Naive thymus-derived CD4-positive, alpha-beta T cell (primary cell): ENCODE results near the gene WFIKKN1. TPM values are rescaled to one million over a fixed set of nuclear protein-coding genes. Genes with fewer than 3 reads are reported as not detected.

Experiments used
- ATAC-seq: fragments of 150-1000 bp; cut with Tn5 transposase; 2 replicates; pipeline ENCODE4 v1.10.0; 2021; ENCODE audit warnings: mild to moderate bottlenecking, moderate library complexity
- CTCF ChIA-PET: fragments of 350-600 bp; sonication (Branson Sonifier 250); formaldehyde crosslinking; loops from one replicate; lab custom pipeline; 2021; ENCODE audit warnings: antibody characterized with exemption; lab: Charles Lee
- POLR2A ChIA-PET: fragments of 350-600 bp; sonication (Branson Sonifier 250); formaldehyde crosslinking; loops from one replicate; lab custom pipeline; 2021; ENCODE audit warnings: antibody characterized with exemption, inconsistent platforms; lab: Charles Lee
- DNase-seq, 9 donors: peaks; one replicate each; pipeline versions ENCODE4 v3.0.0 to v3.0.0-alpha.2; 2020 to 2022; ENCODE audit warnings: mixed read lengths in 1 of 9
- H3K27ac ChIP-seq: one replicate; pipeline ENCODE4 v1.7.0; 2013; ENCODE audit warnings: mild to moderate bottlenecking, low read depth, low read length, moderate library complexity
- H3K27me3 ChIP-seq, 2 donors: one replicate each; pipeline ENCODE4 v1.7.0; 2013; ENCODE audit warnings: low read length in 2 of 2, mild to moderate bottlenecking in 2 of 2, moderate library complexity in 2 of 2; ENCODE audit not compliant: control insufficient read depth in 2 of 2, insufficient read depth in 2 of 2
- H3K36me3 ChIP-seq, 3 experiments: 1 replicate in 2 of 3; 2 replicates in 1 of 3; pipeline ENCODE4 v1.7.0; 2013; ENCODE audit warnings: low read length in 3 of 3, mild to moderate bottlenecking in 3 of 3, moderate library complexity in 1 of 3; ENCODE audit not compliant: insufficient read depth in 3 of 3, control insufficient read depth in 2 of 3
- H3K4me1 ChIP-seq, 2 donors: one replicate each; pipeline ENCODE4 v1.7.0; 2013; ENCODE audit warnings: low read length in 2 of 2, mild to moderate bottlenecking in 2 of 2, moderate library complexity in 1 of 2; ENCODE audit not compliant: control insufficient read depth in 2 of 2, insufficient read depth in 2 of 2
- H3K4me3 ChIP-seq: 2 replicates; pipeline ENCODE4 v1.7.0; 2013; ENCODE audit warnings: mild to moderate bottlenecking, low read length
- H3K9me3 ChIP-seq, 3 experiments: 1 replicate in 2 of 3; 2 replicates in 1 of 3; pipeline ENCODE4 v1.7.0; 2013; ENCODE audit warnings: low read length in 3 of 3; ENCODE audit not compliant: control insufficient read depth in 2 of 3
- H3K27ac Mint-ChIP-seq, 9 donors: one replicate each; pipeline ENCODE4 v1.8.0; 2020 to 2022; ENCODE audit warnings: mixed read lengths in 9 of 9, mild to moderate bottlenecking in 8 of 9, moderate library complexity in 5 of 9, inconsistent platforms in 2 of 9
- H3K27me3 Mint-ChIP-seq, 5 donors: one replicate each; pipeline ENCODE4 v1.8.0; 2021 to 2022; ENCODE audit warnings: mixed read lengths in 5 of 5, mild to moderate bottlenecking in 1 of 5
- H3K36me3 Mint-ChIP-seq, 5 donors: one replicate each; pipeline ENCODE4 v1.8.0; 2020 to 2022; ENCODE audit warnings: mixed read lengths in 5 of 5, mild to moderate bottlenecking in 3 of 5, inconsistent platforms in 1 of 5
- H3K4me1 Mint-ChIP-seq, 7 donors: one replicate each; pipeline ENCODE4 v1.8.0; 2020 to 2022; ENCODE audit warnings: mixed read lengths in 7 of 7, mild to moderate bottlenecking in 3 of 7, inconsistent platforms in 1 of 7
- H3K4me3 Mint-ChIP-seq, 10 donors: one replicate each; pipeline ENCODE4 v1.8.0; 2020 to 2022; ENCODE audit warnings: mild to moderate bottlenecking in 10 of 10, mixed read lengths in 10 of 10, moderate library complexity in 6 of 10, inconsistent platforms in 2 of 10
- H3K9me3 Mint-ChIP-seq, 11 donors: one replicate each; pipeline ENCODE4 v1.8.0; 2020 to 2022; ENCODE audit warnings: mixed read lengths in 11 of 11, mild to moderate bottlenecking in 4 of 11, inconsistent platforms in 1 of 11, moderate library complexity in 1 of 11
- intact Hi-C, 2 donors: fragments of 100-400 bp; cut with micrococcal nuclease; formaldehyde crosslinking; loops; one replicate each; pipeline ENCODE4 v1.15.1; 2023
- polyA plus RNA-seq, 2 donors: library from polyadenylated mRNA; unstranded; fragments of 300-500 nt; fragmentation: Illumina TruSeq; gene quantifications; one replicate each; pipeline ENCODE4 v1.2.3, GENCODE V29; 2021
- total RNA-seq, 6 experiments: library from RNA in 5 of 6; stranded (reverse) in 5 of 6; gene quantifications; 1 replicate in 5 of 6; 2 replicates in 1 of 6; pipeline ENCODE4 v1.2.3 and lab custom pipeline; 2021 to 2026

WFIKKN1 gene
- total and polyA plus RNA-seq, 7 experiments from 2014 or later: 0.34 to 0.81 (median 0.56) TPM; not detected in 2

GRCh38 chr16:666572-666971, 35.8 kb downstream of the WFIKKN1 start:
- Mint-ChIP-seq H3K36me3 (peaks cover 0 to 5% (median 3%) of the 10 kb centered on the region in 5 donors), H3K4me1 (peaks cover 0 to 10% (median 7%) of the 10 kb centered on the region in 7 donors), H3K9me3 (no peaks in the 10 kb centered on the region), H3K27ac (no peak overlapping the region), H3K27me3 (no peaks in the 10 kb centered on the region), H3K4me3 (peak overlapping the region in 2 of 10 donors; percentile 78 to 81)
- DNase-seq (no peak), ATAC-seq (no peak)
- Histone ChIP-seq H3K9me3 (no peaks in the 10 kb centered on the region), H3K4me3 (no peak overlapping the region), H3K27ac (no peak overlapping the region), H3K27me3 (no peaks in the 10 kb centered on the region), H3K4me1 (peaks cover 9 to 13% of the 10 kb centered on the region in 2 donors), H3K36me3 (peaks cover 0 to 26% (median 3%) of the 10 kb centered on the region in 3 experiments)
- CTCF ChIA-PET: interaction anchor here (1.2 kb wide), 1 partner anchor 18 kb away, joined by 4 read pairs; the partner anchor contains the start of gene JMJD8
- POLR2A ChIA-PET: interaction anchor here (1.1 to 3.5 kb wide), 4 partner anchors 12 to 29 kb away, joined by 3 to 18 read pairs (median 9); no protein-coding TSS in a partner anchor
- intact Hi-C loops: no loop called here

GRCh38 chr16:667113-667779, 36.5 kb downstream of the WFIKKN1 start:
- Histone ChIP-seq H3K27me3 (no peaks in the 10 kb centered on the region), H3K4me1 (peaks cover 9 to 12% of the 10 kb centered on the region in 2 donors), H3K36me3 (peaks cover 0 to 33% (median 3%) of the 10 kb centered on the region in 3 experiments), H3K4me3 (peak overlapping the region; percentile 42), H3K9me3 (no peaks in the 10 kb centered on the region), H3K27ac (peak overlapping the region; percentile 75)
- ChIA-PET POLR2A (interaction anchor here (0.7 to 5.3 kb wide), 10 partner anchors 9 to 98 kb away, joined by 3 to 33 read pairs (median 7); partner anchors contain the start of genes JMJD8, METTL26, STUB1 and WDR24), CTCF (interaction anchor here (0.6 to 1.3 kb wide), 4 partner anchors 12 to 29 kb away, joined by 3 to 4 read pairs (median 4); partner anchors contain the start of gene JMJD8)
- intact Hi-C loops: no loop called here
- Mint-ChIP-seq H3K36me3 (peaks cover 0 to 5% (median 3%) of the 10 kb centered on the region in 5 donors), H3K27me3 (no peaks in the 10 kb centered on the region), H3K4me3 (peak overlapping the region; percentile 68 to 84 (median 78)), H3K9me3 (no peaks in the 10 kb centered on the region), H3K27ac (peak overlapping the region in 7 of 9 donors; percentile 61 to 93 (median 86)), H3K4me1 (peaks cover 0 to 10% (median 6%) of the 10 kb centered on the region in 7 donors)
- DNase-seq (no peak), ATAC-seq (no peak)

GRCh38 chr16:667780-668518, 37.2 kb downstream of the WFIKKN1 start, which contains the start of gene RHOT2:
TSS of gene RHOT2 (plus strand) at chr16:668132. CDS start at chr16:668200, 68 bp downstream.
- no peaks in the 10 kb centered on the region for H3K27me3 ChIP-seq
- peak within 1 kb of the TSS; percentile 75 for H3K27ac ChIP-seq
- ChIA-PET CTCF (interaction anchor here (0.6 to 1.3 kb wide), 4 partner anchors 11 to 30 kb away, joined by 3 to 4 read pairs (median 4); partner anchors contain the start of gene JMJD8), POLR2A (interaction anchor here (0.6 to 5.3 kb wide), 12 partner anchors 9 to 144 kb away, joined by 3 to 33 read pairs (median 6); partner anchors contain the start of genes JMJD8, METTL26, STUB1 and WDR24)
- Mint-ChIP-seq H3K27me3 (no peaks in the 10 kb centered on the region), H3K36me3 (peaks cover 0 to 7% (median 3%) of the 10 kb centered on the region in 5 donors), H3K4me1 (peaks cover 0 to 10% (median 6%) of the 10 kb centered on the region in 7 donors), H3K9me3 (no peaks in the 10 kb centered on the region), H3K4me3 (peak within 1 kb of the TSS; percentile 71 to 84 (median 80)), H3K27ac (peak within 1 kb of the TSS in 8 of 9 donors; percentile 61 to 93 (median 86))
- intact Hi-C loops: loop anchor here (1.0 to 2.0 kb wide), 7 partner anchors 11 to 32 kb away; partner anchors contain the start of genes JMJD8 (in 2 of the 2), METTL26 (in 2 of the 2), WDR24 (in 1 of the 2) and WDR90 (in 1 of the 2)
- peaks cover 0 to 40% (median 3%) of the 10 kb centered on the region in 3 experiments for H3K36me3 ChIP-seq
- no peaks in the 10 kb centered on the region for H3K9me3 ChIP-seq
- H3K4me1 ChIP-seq: peaks cover 9 to 12% of the 10 kb centered on the region in 2 donors
- peak within 1 kb of the TSS; percentile 42 for H3K4me3 ChIP-seq
- ATAC-seq (peak; percentile 99), DNase-seq (peak; percentile 73 to 99 (median 87))

- H3K36me3 ChIP-seq: peaks cover 0 to 47% (median 3%) of the 10 kb centered on the region in 3 experiments
- ATAC-seq (no peak), DNase-seq (no peak)
- ChIA-PET CTCF (interaction anchor here (1.1 to 1.3 kb wide), 2 partner anchors 11 to 31 kb away, joined by 3 to 4 read pairs; no protein-coding TSS in a partner anchor), POLR2A (interaction anchor here (0.6 to 5.3 kb wide), 12 partner anchors 8 to 144 kb away, joined by 3 to 33 read pairs (median 6); partner anchors contain the start of genes METTL26, STUB1, WDR24 and WDR90)
- Mint-ChIP-seq H3K9me3 (no peaks in the 10 kb centered on the region), H3K27ac (peak overlapping the region in 5 of 9 donors; percentile 58 to 85 (median 67)), H3K27me3 (no peaks in the 10 kb centered on the region), H3K36me3 (peaks cover 0 to 8% (median 3%) of the 10 kb centered on the region in 5 donors), H3K4me1 (peaks cover 0 to 10% (median 6%) of the 10 kb centered on the region in 7 donors), H3K4me3 (peak overlapping the region; percentile 52 to 83 (median 78))
- intact Hi-C loops: loop anchor here (1.0 to 2.0 kb wide), 7 partner anchors 11 to 32 kb away; partner anchors contain the start of genes JMJD8 (in 2 of the 2), METTL26 (in 2 of the 2), WDR24 (in 1 of the 2) and WDR90 (in 1 of the 2)
- H3K9me3 ChIP-seq: no peaks in the 10 kb centered on the region
- peak overlapping the region; percentile 75 for H3K27ac ChIP-seq
- H3K27me3 ChIP-seq: no peaks in the 10 kb centered on the region
- peak overlapping the region; percentile 42 for H3K4me3 ChIP-seq
- H3K4me1 ChIP-seq: peaks cover 9 to 12% of the 10 kb centered on the region in 2 donors
Measured at GRCh38 chr16:668519-669171, 37.9 kb downstream of the WFIKKN1 start.

GRCh38 chr16:669666-670065, 38.9 kb downstream of the WFIKKN1 start:
- H3K4me3 Mint-ChIP-seq: peak overlapping the region in 9 of 10 donors; percentile 13 to 83 (median 58)
- no peaks in the 10 kb centered on the region for H3K9me3 Mint-ChIP-seq
- CTCF ChIA-PET: no interaction called here
- no peak overlapping the region for H3K4me3 ChIP-seq
- H3K27me3 ChIP-seq: no peaks in the 10 kb centered on the region
- no peak for DNase-seq
- POLR2A ChIA-PET: interaction anchor here (0.6 to 5.3 kb wide), 5 partner anchors 9 to 53 kb away, joined by 3 to 33 read pairs (median 5); partner anchors contain the start of genes WDR24 and WDR90
- no peaks in the 10 kb centered on the region for H3K9me3 ChIP-seq
- intact Hi-C loops: loop anchor here in 1 of 2 donors (2.0 kb wide), 1 partner anchor 15 kb away; the partner anchor contains the start of gene JMJD8
- peak overlapping the region in 2 of 9 donors; percentile 8 to 43 for H3K27ac Mint-ChIP-seq
- peaks cover 9 to 12% of the 10 kb centered on the region in 2 donors for H3K4me1 ChIP-seq
- H3K27ac ChIP-seq: peak overlapping the region; percentile 3
- H3K36me3 Mint-ChIP-seq: peaks cover 0 to 10% (median 3%) of the 10 kb centered on the region in 5 donors
- peaks cover 0 to under 1% (median 0%) of the 10 kb centered on the region in 5 donors for H3K27me3 Mint-ChIP-seq
- H3K4me1 Mint-ChIP-seq: peaks cover 0 to 10% (median 6%) of the 10 kb centered on the region in 7 donors
- ATAC-seq: no peak
- peaks cover 0 to 56% (median 3%) of the 10 kb centered on the region in 3 experiments for H3K36me3 ChIP-seq
